CMK (cell line): ENCODE data around the gene TMCC2.
A peak's percentile ranks its signal among the peaks of the same experiment; 100 is the strongest.

Experiments
- DNase-seq: peaks from one replicate; pipeline ENCODE4 v3.0.0-alpha.2; 2010; ENCODE audit warnings: low read depth

Gene TMCC2

GRCh38 chr1:205304046-205304694 is 76.4 kb downstream of the TMCC2 start:
- DNase-seq: no peak

GRCh38 chr1:205304695-205305070 is 76.9 kb downstream of the TMCC2 start:
- no peak for DNase-seq

- no peak for DNase-seq
These were observed 79.3 kb downstream of the TMCC2 start for GRCh38 chr1:205306929-205307566.

GRCh38 chr1:205309741-205310140 is 82.0 kb downstream of the TMCC2 start:
- no peak for DNase-seq

- DNase-seq: no peak
These were observed 83.4 kb downstream of the TMCC2 start for GRCh38 chr1:205310976-205311704.

GRCh38 chr1:205312866-205313562 is 85.3 kb downstream of the TMCC2 start:
- DNase-seq: no peak

- DNase-seq: no peak
These were observed 86.0 kb downstream of the TMCC2 start for GRCh38 chr1:205313563-205314308.

GRCh38 chr1:205315008-205315618 is 87.4 kb downstream of the TMCC2 start:
- DNase-seq: no peak

GRCh38 chr1:205316161-205316566 is 88.4 kb downstream of the TMCC2 start:
- no peak for DNase-seq

GRCh38 chr1:205317311-205317917 is 89.7 kb downstream of the TMCC2 start:
- DNase-seq: no peak

- no peak for DNase-seq
These were observed 90.7 kb downstream of the TMCC2 start for GRCh38 chr1:205318231-205318991.

- DNase-seq: no peak
These were observed 91.6 kb downstream of the TMCC2 start for GRCh38 chr1:205319081-205320018.

GRCh38 chr1:205321162-205321958 is 93.6 kb downstream of the TMCC2 start, which contains the start of gene NUAK2:
TSS of gene NUAK2 (minus strand) at chr1:205321745. CDS start at chr1:205321628, 117 bp downstream.
- DNase-seq: peak; percentile 44

- no peak for DNase-seq
These were observed 94.2 kb downstream of the TMCC2 start for GRCh38 chr1:205321959-205322283.
